Nephron (organoid): Measurements from ENCODE around the gene PDE3A.
A peak's percentile ranks its signal among the peaks of the same experiment; 100 is the strongest.
"Not testable (repeated sequence)": the region's sequence is repeated elsewhere in the genome, so short reads cannot be mapped to it uniquely, and the experiment has no call there.

ENCODE experiments used
- H3K27ac Mint-ChIP-seq, 3 experiments: 2 replicates each; pipeline ENCODE4 v1.8.0; 2020; ENCODE audit warnings: mixed read lengths in 3 of 3, mild to moderate bottlenecking in 2 of 3, moderate library complexity in 1 of 3
- H3K27me3 Mint-ChIP-seq: 2 replicates; pipeline ENCODE4 v1.8.0; 2021; ENCODE audit warnings: low read depth, mild to moderate bottlenecking, moderate library complexity, mixed read lengths
- H3K36me3 Mint-ChIP-seq: 2 replicates; pipeline ENCODE4 v1.8.0; 2020; ENCODE audit warnings: low read depth, mixed read lengths
- H3K4me1 Mint-ChIP-seq: 2 replicates; pipeline ENCODE4 v1.8.0; 2020; ENCODE audit warnings: mixed read lengths
- H3K4me3 Mint-ChIP-seq, 3 experiments: 2 replicates each; pipeline ENCODE4 v1.8.0; 2020; ENCODE audit warnings: mild to moderate bottlenecking in 3 of 3, mixed read lengths in 3 of 3, moderate library complexity in 2 of 3
- H3K9me3 Mint-ChIP-seq: 2 replicates; pipeline ENCODE4 v1.8.0; 2020; ENCODE audit warnings: mixed read lengths
- TF ChIP-seq, protein P1 (sequence below), 3 experiments: fragments of 200-600 bp; sonication (generic); IDR thresholded peaks; one replicate each; pipeline ENCODE4 v1.5.0; 2021; ENCODE audit warnings: antibody characterized with exemption in 3 of 3; ENCODE audit not compliant: unreplicated experiment in 3 of 3

The PDE3A gene

DNA sequence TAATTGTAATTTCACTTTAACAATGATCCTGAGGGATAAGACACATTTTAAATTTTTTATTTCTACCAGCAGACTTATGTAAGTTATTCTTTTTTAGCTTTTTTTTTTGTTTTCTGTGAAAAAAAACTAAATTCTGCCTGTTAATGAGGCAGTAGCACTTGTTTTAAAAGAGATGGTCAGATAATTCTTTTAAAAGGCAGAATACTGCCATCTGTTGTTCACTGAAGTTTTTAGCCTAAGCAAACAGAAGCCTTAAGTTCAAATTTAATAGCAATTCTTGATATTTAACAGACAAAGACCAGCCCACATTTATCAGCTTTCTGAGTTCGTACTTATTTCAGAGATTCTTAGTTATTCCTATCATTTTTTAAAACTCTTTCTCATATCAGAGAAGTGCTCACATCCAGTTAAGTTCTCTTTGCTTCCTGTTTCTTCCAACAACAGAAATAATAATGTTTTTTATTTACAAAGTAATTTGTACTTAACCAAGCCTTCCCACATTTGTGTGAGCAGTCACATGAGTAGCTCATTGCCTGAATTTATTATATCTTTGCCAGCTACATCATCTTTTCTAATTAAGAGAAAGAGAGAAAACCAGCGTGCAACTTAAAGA lies 233.4 kb downstream of the PDE3A start:
- Mint-ChIP-seq H3K36me3 (no peaks in the 10 kb centered on the region), H3K9me3 (no peaks in the 10 kb centered on the region), H3K27me3 (no peaks in the 10 kb centered on the region), H3K27ac (peak overlapping the region in 2 of 3 experiments; percentile 38 to 77), H3K4me3 (no peak overlapping the region), H3K4me1 (peaks cover 18% of the 10 kb centered on the region)
- TF ChIP-seq, protein P1, sequence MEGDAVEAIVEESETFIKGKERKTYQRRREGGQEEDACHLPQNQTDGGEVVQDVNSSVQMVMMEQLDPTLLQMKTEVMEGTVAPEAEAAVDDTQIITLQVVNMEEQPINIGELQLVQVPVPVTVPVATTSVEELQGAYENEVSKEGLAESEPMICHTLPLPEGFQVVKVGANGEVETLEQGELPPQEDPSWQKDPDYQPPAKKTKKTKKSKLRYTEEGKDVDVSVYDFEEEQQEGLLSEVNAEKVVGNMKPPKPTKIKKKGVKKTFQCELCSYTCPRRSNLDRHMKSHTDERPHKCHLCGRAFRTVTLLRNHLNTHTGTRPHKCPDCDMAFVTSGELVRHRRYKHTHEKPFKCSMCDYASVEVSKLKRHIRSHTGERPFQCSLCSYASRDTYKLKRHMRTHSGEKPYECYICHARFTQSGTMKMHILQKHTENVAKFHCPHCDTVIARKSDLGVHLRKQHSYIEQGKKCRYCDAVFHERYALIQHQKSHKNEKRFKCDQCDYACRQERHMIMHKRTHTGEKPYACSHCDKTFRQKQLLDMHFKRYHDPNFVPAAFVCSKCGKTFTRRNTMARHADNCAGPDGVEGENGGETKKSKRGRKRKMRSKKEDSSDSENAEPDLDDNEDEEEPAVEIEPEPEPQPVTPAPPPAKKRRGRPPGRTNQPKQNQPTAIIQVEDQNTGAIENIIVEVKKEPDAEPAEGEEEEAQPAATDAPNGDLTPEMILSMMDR (IDR thresholded peaks at IDR 0.05; ENCODE audit: unreplicated experiment in 3 of 3): peak; percentile 58 to 71 (median 58)

DNA sequence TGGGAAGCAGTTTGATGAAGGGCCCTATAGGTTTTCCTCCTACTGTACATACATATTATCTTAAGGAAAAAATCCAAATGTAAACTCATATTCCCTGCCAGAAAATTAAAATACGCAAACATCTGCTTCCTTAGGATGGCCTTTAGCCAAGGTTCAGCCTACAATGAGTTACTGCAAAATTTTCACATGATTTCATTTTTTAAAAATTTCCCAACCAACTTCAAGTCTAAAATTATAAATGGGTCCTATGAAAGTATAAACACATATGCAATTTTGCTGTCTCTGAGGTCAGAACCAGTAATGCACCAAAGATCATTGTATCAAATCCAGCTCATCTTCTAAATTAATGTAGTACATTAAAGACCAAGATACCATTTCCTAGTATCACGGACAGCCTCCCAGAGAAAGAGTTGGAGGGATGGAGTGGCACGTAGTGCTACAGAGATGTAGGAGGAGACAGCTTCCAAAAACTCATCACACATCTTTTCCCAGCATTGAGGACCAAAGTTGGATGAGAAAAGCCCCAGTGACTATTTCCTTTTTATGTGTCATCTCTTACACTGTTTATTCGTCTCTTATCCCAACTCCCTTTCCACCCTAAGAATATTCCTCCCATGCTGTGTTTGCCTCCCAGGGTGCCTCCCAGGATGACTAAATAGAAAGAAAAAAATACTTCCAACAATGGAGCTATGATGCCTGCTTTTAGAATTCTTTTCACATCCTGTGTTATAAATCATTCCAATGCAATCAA lies 234.5 kb downstream of the PDE3A start:
- no peaks in the 10 kb centered on the region for H3K27me3 Mint-ChIP-seq
- H3K27ac Mint-ChIP-seq: peak overlapping the region; percentile 37 to 84 (median 77)
- H3K9me3 Mint-ChIP-seq: no peaks in the 10 kb centered on the region
- no peak overlapping the region for H3K4me3 Mint-ChIP-seq
- H3K36me3 Mint-ChIP-seq: no peaks in the 10 kb centered on the region
- TF ChIP-seq, protein P1 (IDR thresholded peaks at IDR 0.05; ENCODE audit: unreplicated experiment in 3 of 3): no peak
- peaks cover 18% of the 10 kb centered on the region for H3K4me1 Mint-ChIP-seq

DNA sequence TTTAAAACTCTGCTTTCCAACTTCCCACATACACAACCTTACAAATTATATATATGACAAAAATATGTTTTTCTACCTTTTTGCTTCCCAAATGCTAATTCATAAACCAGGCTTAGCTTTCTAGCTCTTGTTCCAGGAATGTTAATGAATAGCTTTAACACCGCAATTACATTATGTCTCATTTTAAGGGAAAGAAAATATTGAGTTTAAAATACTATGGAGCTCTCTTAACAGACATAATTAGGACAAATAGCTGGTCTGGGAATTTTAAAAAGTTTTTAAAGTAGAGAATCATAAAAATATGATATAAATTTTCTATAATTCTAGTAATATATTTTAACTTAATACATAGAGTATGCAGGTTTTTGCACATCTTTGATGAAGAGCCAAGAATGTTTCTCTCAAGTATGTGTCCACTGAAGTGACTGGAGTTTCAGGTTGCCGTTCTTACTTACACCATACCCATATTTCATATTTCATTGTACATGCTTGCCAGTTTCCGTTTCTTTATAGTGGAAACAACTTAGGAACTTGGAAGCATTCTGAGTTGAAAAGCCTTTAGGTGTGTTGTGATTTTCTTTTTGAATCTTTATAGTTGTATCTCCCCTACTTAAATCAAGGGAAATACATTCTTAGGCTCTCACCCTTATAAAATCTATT lies 236.2 kb downstream of the PDE3A start:
- TF ChIP-seq, protein P1 (IDR thresholded peaks at IDR 0.05; ENCODE audit: unreplicated experiment in 3 of 3): no peak
- H3K9me3 Mint-ChIP-seq: no peaks in the 10 kb centered on the region
- H3K27ac Mint-ChIP-seq: no peak overlapping the region
- H3K36me3 Mint-ChIP-seq: no peaks in the 10 kb centered on the region
- H3K4me3 Mint-ChIP-seq: no peak overlapping the region
- H3K4me1 Mint-ChIP-seq: peaks cover 18% of the 10 kb centered on the region
- H3K27me3 Mint-ChIP-seq: no peaks in the 10 kb centered on the region

DNA sequence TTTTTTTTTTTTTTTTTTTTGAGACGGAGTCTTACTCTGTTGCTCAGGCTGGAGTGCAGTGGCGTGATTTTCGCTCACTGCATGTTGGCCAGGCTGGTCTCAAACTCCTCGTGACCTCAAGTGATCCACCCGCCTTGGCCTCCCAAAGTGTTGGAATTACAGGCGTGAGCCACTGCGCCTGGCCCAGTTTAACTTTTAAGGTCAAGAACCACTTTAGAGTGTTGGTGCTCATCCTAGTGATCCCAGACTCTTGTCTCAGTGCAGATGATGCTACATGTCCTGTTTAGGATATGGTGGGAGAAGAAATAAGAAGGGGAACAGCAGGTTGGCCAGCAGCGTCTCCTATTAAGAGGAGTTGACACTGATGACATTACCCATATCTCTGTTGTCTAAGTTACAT lies 246.7 kb downstream of the PDE3A start:
- not testable (repeated sequence) for H3K9me3 Mint-ChIP-seq, H3K27me3 Mint-ChIP-seq, H3K27ac Mint-ChIP-seq, H3K4me3 Mint-ChIP-seq, H3K4me1 Mint-ChIP-seq
- H3K36me3 Mint-ChIP-seq: peaks cover 15% of the 10 kb centered on the region

DNA sequence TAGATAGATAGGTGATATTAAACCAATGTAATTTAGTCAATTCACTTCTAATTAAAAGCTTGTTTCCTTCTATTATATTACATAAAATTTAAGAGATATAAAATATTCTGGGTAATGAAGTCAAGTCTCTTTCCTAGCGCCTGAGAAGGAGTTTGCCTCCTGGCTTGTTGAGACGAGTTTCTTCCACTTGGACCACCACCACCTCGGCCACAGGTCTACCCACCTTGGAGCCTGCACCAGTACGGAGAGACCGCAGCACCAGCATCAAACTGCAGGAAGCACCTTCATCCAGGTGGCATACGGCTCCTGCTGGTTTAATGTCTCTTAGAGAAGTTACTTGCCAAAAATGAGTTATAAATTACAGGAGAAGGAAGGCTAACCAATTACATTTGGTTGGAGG lies 247.8 kb downstream of the PDE3A start:
- Mint-ChIP-seq H3K9me3 (no peaks in the 10 kb centered on the region), H3K27ac (no peak overlapping the region), H3K4me3 (no peak overlapping the region), H3K4me1 (peaks cover 4% of the 10 kb centered on the region), H3K36me3 (peaks cover 23% of the 10 kb centered on the region), H3K27me3 (no peaks in the 10 kb centered on the region)
- TF ChIP-seq, protein P1 (IDR thresholded peaks at IDR 0.05; ENCODE audit: unreplicated experiment in 3 of 3): no peak

DNA sequence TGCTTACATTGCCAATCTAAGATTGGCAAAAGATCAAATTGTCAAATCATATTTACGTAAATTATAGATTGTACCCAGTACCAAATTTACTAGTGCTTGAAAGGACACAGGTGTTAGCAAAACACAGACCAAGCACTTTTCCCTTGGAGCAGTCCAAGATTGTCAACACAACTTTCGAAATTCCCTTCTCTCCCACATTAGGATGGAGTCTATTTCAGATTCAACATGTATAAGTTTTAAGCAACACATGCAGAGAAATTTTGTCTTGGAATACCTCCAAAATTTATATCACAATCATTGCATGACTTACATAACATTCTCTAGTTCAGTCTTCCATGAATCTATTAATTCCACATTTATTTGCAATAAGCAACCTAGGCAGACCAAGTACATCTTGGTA lies 251.9 kb downstream of the PDE3A start:
- TF ChIP-seq, protein P1 (IDR thresholded peaks at IDR 0.05; ENCODE audit: unreplicated experiment in 3 of 3): no peak
- H3K4me3 Mint-ChIP-seq: no peak overlapping the region
- H3K4me1 Mint-ChIP-seq: peaks cover 4% of the 10 kb centered on the region
- no peaks in the 10 kb centered on the region for H3K27me3 Mint-ChIP-seq
- H3K27ac Mint-ChIP-seq: no peak overlapping the region
- peaks cover 28% of the 10 kb centered on the region for H3K36me3 Mint-ChIP-seq
- H3K9me3 Mint-ChIP-seq: no peaks in the 10 kb centered on the region
